ENCODE results near the gene GRIK3.

DNA sequence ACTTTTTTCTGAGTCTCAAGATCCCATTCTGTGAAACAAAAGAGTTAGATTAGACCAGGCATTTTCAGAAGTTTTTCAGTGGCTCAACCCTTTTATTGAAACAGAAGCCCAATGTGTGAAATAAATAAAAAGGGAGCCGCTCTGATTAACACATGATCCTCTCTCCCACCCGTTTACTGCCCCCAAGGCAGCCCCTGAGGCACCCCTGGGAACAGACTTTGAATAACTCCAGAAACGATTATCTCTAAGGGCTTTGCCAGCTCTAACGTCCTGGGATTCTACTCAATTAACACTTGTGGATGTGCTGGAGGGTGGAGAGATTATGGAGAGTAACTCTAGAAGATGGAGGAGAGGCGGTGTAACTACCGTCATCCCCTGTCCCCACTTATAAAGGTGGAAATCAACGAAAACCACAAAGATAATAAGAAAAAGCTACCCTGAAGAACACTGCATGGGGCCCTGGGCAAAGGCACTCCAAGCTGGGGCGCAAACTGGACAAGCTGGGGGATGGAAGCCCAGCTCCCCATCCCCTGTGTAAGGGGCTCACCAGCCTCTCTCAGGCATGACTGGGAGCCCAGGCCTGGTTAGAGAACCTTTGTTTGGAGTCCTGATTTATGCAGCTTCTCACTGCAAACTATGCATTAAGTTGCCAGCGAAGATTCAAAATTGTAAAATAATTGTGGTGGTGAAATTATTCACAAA, 39.0 kb upstream of the GRIK3 start:
- TF ChIP-seq, protein P1, sequence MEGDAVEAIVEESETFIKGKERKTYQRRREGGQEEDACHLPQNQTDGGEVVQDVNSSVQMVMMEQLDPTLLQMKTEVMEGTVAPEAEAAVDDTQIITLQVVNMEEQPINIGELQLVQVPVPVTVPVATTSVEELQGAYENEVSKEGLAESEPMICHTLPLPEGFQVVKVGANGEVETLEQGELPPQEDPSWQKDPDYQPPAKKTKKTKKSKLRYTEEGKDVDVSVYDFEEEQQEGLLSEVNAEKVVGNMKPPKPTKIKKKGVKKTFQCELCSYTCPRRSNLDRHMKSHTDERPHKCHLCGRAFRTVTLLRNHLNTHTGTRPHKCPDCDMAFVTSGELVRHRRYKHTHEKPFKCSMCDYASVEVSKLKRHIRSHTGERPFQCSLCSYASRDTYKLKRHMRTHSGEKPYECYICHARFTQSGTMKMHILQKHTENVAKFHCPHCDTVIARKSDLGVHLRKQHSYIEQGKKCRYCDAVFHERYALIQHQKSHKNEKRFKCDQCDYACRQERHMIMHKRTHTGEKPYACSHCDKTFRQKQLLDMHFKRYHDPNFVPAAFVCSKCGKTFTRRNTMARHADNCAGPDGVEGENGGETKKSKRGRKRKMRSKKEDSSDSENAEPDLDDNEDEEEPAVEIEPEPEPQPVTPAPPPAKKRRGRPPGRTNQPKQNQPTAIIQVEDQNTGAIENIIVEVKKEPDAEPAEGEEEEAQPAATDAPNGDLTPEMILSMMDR (conservative IDR thresholded peaks at IDR 0.05; ENCODE audit: low read depth, low read length), result no peak
- no peak for TF ChIP-seq EZH2 (IDR thresholded peaks at IDR 0.05; ENCODE audit: low read length, unreplicated experiment)
